Measurements from ENCODE around the gene ADAP1. TPM values are rescaled to one million over a fixed set of nuclear protein-coding genes. Genes with fewer than 3 reads are reported as not detected.

ADAP1 gene
- total RNA-seq, 2 donors from 2014 or later, result 19.7 to 19.8 TPM

DNA sequence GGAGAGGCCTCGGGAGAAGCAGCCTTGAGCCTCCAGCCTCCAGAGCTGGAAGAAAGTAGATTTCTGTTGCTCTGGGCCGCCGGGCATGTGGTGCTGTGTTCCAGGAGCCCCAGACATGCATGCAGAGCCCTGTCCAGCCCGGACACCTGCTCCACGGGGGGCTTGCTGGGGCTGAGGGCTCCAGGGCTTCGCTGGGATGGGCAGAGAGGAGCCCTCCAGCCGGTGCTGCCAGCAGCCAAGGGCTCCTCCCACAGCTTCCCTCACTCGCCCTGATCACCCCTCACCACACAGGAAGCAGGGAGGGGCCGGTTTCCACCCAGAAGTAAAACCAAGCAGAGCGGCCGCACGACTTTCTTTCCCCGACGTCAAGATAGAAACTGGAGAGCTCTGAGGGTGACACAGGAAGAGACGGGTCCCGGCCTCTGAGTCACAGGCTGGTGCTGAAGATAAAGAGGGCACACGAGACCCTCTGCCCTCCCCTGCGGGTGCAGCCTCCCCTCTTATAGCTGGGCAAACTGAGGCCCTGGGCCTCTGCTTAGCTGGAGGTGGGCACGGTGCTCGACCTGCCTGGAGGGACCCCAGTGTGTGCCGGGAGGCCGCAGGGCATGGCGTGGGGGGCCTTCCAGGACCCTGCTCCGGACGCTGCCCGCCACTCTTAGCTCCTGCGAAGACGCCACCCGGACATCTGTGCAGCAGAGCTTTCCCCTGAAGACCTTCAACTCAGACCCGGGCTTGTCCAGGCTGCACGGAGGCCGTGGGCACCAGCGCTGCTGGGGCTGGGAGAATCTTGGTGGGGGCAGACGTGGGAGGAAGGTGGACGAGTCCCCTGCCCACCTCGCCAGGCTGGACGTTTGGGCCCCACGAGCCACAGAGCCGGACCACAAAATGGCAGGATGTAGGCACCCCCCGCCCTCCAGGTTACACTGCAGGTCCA, 31.1 kb downstream of the ADAP1 start:
- intact Hi-C loops (cut with DNase I), result no loop called here
- Histone ChIP-seq H3K9me3 (no peaks in the 10 kb centered on the region), H3K4me1 (no peaks in the 10 kb centered on the region), H3K27me3 (no peaks in the 10 kb centered on the region), H3K4me3 (no peak overlapping the region), H3K36me3 (replicated peaks in 1 of 2; ENCODE audit: insufficient read depth in 1 of 2, low read depth in 2 of 2) (no peaks in the 10 kb centered on the region), H3K27ac (peak overlapping the region in 1 of 4 donors; percentile 62)
- peak in 1 of 3 donors; percentile 12 for TF ChIP-seq POLR2A (IDR thresholded peaks at IDR 0.05)
- TF ChIP-seq, protein P1, sequence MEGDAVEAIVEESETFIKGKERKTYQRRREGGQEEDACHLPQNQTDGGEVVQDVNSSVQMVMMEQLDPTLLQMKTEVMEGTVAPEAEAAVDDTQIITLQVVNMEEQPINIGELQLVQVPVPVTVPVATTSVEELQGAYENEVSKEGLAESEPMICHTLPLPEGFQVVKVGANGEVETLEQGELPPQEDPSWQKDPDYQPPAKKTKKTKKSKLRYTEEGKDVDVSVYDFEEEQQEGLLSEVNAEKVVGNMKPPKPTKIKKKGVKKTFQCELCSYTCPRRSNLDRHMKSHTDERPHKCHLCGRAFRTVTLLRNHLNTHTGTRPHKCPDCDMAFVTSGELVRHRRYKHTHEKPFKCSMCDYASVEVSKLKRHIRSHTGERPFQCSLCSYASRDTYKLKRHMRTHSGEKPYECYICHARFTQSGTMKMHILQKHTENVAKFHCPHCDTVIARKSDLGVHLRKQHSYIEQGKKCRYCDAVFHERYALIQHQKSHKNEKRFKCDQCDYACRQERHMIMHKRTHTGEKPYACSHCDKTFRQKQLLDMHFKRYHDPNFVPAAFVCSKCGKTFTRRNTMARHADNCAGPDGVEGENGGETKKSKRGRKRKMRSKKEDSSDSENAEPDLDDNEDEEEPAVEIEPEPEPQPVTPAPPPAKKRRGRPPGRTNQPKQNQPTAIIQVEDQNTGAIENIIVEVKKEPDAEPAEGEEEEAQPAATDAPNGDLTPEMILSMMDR (IDR thresholded peaks at IDR 0.05), result no peak
- ATAC-seq (peak; percentile 33), DNase-seq (peak; percentile 24 to 79 (median 36))
- 72 to 75% methylated on average over 11 to 38 of the region's 40 CpGs for WGBS, 2 donors

DNA sequence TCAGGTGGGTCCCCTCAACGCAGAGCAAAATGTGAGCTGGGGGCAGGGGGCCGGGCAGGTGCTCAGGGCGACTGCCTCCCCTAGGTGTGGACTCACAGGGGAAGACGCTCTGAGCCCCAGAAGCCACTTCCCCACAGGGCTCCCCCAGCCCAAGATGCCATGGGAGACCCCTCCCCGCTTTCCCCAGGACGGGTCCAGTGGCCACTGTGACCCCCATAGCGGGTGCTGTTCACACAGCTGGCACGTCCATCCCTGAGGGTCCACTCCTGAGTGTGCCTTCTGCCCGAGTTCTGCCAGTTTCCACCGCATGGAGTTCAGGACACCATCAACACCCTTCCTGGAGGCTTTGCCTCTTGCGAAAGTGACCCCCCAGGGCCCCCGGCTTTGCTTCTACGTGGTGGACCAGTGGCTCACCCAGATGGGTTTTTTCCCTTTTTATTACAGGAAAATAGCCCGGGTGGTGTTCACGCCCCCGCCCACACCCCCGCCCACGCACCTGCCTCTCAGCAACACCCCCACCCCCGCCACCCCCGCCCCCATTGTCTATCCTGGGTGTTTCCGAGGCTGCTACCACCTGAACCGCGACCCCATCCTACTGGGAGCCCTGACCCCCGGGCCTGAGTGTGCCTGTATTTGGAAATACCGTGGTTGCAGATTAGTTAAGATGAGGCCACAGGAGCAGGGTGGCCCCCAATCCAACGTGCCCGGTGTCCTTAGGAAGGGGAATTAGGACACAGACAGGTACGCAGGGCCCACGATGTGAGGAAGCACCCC, 32.0 kb downstream of the ADAP1 start:
- DNase-seq (peak; percentile 2 to 11 (median 6)), ATAC-seq (no peak)
- no peak overlapping the region for H3K4me3 ChIP-seq
- no peaks in the 10 kb centered on the region for H3K27me3 ChIP-seq
- H3K9me3 ChIP-seq, result no peaks in the 10 kb centered on the region
- no peaks in the 10 kb centered on the region for H3K36me3 ChIP-seq (replicated peaks in 1 of 2; ENCODE audit: insufficient read depth in 1 of 2, low read depth in 2 of 2)
- no peak overlapping the region for H3K27ac ChIP-seq
- no peaks in the 10 kb centered on the region for H3K4me1 ChIP-seq
- intact Hi-C loops (cut with DNase I), result no loop called here
- WGBS, 2 donors, result 68 to 82% methylated on average over 12 to 27 of the region's 29 CpGs
- TF ChIP-seq, protein P1 (IDR thresholded peaks at IDR 0.05), result no peak
- TF ChIP-seq POLR2A (IDR thresholded peaks at IDR 0.05), result no peak

GRCh38 chr7:921581-922333, 32.7 kb downstream of the ADAP1 start:
- 40 to 79% methylated on average over 1 to 32 of the region's 36 CpGs for WGBS, 2 donors
- intact Hi-C loops (cut with DNase I), result no loop called here
- ATAC-seq, result no peak

GRCh38 chr7:921071-921461, 33.4 kb downstream of the ADAP1 start:
- no peaks in the 10 kb centered on the region for H3K36me3 ChIP-seq (replicated peaks in 1 of 2; ENCODE audit: insufficient read depth in 1 of 2, low read depth in 2 of 2)
- no peaks in the 10 kb centered on the region for H3K9me3 ChIP-seq
- WGBS, 2 donors, result 95% methylated on average over 8 to 15 of the region's 15 CpGs
- intact Hi-C loops (cut with DNase I), result no loop called here
- peak in 1 of 4 donors; percentile 2 for DNase-seq
- ATAC-seq, result no peak
- no peaks in the 10 kb centered on the region for H3K27me3 ChIP-seq
- no peak overlapping the region for H3K27ac ChIP-seq
- TF ChIP-seq, protein P1 (IDR thresholded peaks at IDR 0.05), result no peak
- TF ChIP-seq POLR2A (IDR thresholded peaks at IDR 0.05), result no peak
- H3K4me3 ChIP-seq, result no peak overlapping the region
- H3K4me1 ChIP-seq, result peaks cover 7% of the 10 kb centered on the region

More at GRCh38 chr7:921581-922333, 32.7 kb downstream of the ADAP1 start:
- TF ChIP-seq, protein P1 (IDR thresholded peaks at IDR 0.05), result no peak
- no peak for TF ChIP-seq POLR2A (IDR thresholded peaks at IDR 0.05)
- H3K36me3 ChIP-seq (replicated peaks in 1 of 2; ENCODE audit: insufficient read depth in 1 of 2, low read depth in 2 of 2), result no peaks in the 10 kb centered on the region
- DNase-seq, result peak; percentile 1 to 11 (median 6)
- peaks cover under 1% of the 10 kb centered on the region for H3K4me1 ChIP-seq
- no peaks in the 10 kb centered on the region for H3K27me3 ChIP-seq
- no peak overlapping the region for H3K27ac ChIP-seq
- no peaks in the 10 kb centered on the region for H3K9me3 ChIP-seq
- no peak overlapping the region for H3K4me3 ChIP-seq
